HG02970 (cell line): ENCODE measurements around the gene TNFSF8.

ENCODE experiments used
- ATAC-seq: cut with Tn5 transposase; IDR thresholded peaks from one replicate; pipeline ENCODE4 v1.9.1; 2021; ENCODE audit warnings: mild to moderate bottlenecking, moderate library complexity, moderate number of reproducible peaks; ENCODE audit not compliant: unreplicated experiment, low FRiP score

The TNFSF8 gene

DNA sequence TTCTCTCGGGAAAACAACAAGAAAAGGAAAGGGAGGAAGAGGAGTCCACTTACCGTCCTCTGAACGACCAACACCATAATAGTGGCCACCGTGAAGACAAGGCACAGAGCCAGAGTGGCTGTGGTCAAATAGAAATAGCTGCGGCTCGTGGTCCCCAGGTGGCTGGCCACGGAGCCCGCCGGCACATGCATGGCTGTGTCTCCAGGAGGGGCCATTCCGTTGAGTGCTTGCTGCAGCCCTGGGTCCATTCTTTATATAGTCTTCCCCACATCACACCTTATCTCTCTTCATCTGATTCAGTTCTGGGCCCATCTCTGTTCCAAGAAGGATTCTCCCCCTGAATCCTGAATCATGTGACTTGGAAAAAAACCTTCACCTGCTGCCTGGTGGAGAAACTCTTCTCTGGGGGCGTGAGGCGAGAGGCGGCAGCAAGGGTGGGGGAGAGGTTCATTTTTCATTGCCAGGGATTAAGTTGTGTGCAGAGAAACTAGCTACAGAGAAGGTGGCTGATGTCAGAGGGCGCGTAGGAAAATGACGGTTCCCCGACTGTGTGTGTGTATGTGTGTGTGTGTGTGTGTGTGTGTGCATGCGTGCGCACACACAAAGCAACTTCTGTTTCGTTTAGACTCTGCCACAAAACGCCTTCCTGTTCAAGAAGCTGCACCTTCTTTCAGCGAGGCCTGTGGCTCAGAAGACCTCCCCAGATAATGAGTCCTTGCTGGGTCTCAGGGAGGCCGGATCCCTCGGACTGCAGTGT lies at the start of gene TNFSF8:
TSS of gene TNFSF8 (minus strand) at position 536 of the 757 bp plus-strand sequence. CDS start at position 248, 288 bp downstream.
- ATAC-seq = no peak

DNA sequence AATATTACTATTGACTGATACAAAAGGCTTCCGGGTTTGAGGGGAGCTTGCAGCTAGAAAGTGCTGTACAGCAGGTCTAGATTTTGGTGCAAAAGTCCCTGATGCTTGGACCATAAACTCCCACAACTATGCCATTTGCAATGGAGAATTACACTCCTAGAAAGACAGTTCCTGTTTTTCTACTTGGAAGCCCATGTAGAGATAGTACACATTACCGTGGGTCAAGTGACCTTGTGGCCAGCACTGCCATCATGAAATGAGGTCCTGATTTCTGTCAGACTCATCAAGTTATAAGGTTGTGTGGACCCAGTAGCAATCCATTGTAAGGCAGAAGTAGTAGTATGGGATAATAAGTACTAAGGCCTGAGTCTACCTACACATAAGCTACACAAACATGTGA lies 42.8 kb upstream of the TNFSF8 start:
- no peak for ATAC-seq

DNA sequence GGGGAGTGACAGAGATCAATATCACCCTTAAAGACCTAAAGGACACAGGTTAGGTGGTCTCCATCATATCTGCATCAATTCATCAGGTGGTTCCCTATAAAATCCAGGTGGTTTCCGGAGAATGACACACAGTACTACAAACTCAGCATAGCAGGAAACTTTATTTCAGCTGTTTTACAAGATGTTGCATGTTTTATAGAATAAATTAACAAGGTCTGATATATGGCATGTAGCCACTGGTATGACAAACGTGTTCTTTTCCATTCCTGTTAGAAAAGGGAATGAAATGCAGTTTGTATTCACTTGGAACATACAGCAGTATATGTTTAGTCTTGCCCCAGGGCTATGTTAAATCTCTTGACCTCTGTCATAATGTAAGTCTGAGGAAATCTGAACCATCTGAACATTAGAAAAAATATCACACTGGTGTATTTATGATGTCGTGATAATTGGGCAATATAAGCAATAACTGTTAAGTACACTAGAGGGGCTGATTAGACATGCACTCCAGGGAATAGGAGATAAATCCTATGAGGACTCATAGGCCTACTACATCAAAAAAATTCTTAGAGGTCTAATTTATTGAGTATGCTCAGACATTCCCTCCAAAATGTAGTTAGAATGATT lies 42.2 kb upstream of the TNFSF8 start:
- ATAC-seq = no peak

GRCh38 chr9:114969269-114969668 lies 38.9 kb upstream of the TNFSF8 start:
- no peak for ATAC-seq

- ATAC-seq = no peak
Measured at GRCh38 chr9:114968671-114969070, 38.3 kb upstream of the TNFSF8 start.

DNA sequence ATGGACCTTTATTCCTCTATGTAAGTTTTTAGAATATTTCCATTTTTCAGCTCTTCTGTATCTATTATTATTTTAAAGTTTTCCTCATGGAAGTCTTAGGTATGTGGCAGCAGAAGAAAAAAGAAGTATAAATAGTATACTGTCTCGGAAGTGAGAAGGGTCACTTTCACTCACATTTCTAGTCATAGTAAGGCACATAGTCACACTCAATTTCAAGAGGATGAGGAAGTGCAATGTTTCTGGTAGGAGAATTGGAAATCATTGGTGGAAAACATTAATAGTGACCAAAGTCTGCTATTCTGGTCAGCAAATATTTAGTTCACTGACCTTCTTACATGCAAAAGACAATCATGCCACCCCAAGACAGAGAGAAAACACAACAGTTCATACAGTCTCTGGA lies 35.2 kb upstream of the TNFSF8 start:
- ATAC-seq = no peak

- ATAC-seq = no peak
Measured at GRCh38 chr9:114962809-114963208, 32.4 kb upstream of the TNFSF8 start.

DNA sequence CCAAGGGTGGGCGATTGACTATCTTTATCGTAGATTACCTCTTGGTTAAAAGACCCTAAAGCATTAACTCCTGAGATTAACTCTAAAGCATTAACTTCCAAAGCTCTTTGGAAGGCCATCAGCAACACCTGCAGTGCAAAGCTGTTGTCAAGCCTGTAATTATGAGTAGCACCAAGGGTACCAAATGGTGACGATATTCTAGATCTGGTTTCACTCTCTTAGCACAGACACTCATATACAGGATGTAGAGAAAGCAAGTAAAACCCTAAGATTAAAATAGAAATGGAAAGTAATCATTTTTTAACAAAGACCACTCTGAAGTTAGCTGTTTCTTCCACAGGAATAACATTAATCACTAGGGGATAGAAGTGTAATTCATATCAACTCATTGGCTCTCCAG lies 29.9 kb upstream of the TNFSF8 start:
- no peak for ATAC-seq

DNA sequence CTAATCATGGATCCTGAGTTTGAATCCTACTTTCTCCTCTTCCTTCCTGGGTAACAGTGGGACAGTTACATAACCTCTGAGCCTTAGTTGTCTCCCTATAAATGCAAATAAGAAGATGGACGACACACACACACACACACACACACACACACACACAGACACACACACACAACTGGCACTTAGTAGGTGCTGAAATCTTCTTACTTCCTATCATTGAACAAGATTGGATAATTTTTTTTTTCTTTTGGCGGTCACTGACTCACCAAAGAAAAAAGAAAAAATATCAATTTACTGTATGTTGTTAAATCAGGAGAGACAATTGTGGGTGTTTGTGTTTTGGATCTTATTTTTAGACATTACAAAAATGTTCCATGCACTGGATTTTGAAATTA lies 28.4 kb upstream of the TNFSF8 start:
- no peak for ATAC-seq

GRCh38 chr9:114958021-114958843 lies 27.8 kb upstream of the TNFSF8 start:
- no peak for ATAC-seq

GRCh38 chr9:114957558-114957957 lies 27.2 kb upstream of the TNFSF8 start:
- ATAC-seq = no peak

GRCh38 chr9:114954956-114955582 lies 24.7 kb upstream of the TNFSF8 start:
- ATAC-seq = no peak

DNA sequence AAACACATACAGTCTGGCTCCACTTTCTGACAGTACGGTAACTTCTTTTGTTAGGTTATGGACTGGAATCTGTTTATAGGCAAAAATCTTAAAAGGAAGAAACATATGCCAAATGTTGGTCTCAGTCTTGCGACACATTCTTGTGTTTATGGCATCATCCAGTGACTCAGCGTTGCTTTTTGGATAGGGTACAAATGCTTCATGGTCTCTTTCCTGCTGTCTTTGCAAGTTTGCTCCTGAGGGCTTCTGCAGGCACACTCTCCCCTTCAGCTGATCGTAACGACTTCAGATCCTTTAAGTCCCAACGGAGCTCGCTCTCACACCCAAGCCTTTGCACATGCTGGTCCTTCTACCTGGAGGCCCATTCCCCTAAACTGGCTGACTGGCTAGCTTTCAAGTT lies 23.6 kb upstream of the TNFSF8 start:
- no peak for ATAC-seq

GRCh38 chr9:114953046-114953445 lies 22.7 kb upstream of the TNFSF8 start:
- ATAC-seq = no peak

DNA sequence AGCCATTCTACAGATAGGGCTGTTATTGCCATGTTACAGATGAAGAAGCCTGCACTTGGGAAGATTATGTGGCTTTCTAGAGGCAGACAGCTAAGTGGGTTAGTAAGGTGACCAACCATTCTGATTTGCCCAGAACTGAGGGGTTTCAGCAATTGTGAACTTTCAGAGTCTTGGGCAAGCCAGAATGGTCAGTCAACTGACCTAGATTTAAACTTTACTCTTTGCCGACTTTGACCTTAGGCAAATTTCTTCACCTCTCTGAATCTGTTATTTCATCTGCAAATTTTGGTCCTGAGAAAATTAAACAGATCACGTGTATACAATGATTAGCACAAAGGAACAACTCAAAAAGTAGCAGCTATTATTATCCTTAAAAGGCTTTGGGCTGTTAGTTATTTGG lies 20.4 kb upstream of the TNFSF8 start:
- no peak for ATAC-seq

DNA sequence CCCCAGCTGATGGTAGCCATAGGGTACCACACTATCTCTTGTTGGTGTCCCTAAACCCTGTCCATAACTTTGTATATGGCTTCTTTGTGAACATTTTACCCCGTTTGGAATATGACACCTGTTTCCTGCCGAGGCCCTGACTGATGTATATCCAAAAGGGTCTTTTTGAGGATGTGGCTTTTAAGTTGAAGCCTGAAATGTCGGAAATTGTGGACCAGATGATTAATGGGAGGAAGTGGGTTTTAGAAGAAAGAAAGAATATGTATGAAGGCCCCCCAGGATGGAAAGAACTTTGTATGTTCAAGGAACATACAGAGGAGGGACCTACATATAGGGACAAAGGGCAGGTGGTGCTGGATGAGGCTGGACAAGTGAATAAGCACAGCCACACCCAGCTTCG lies 16.7 kb upstream of the TNFSF8 start:
- no peak for ATAC-seq

GRCh38 chr9:114945616-114946412 lies 15.4 kb upstream of the TNFSF8 start:
- ATAC-seq = no peak

GRCh38 chr9:114941376-114941775 lies 11.0 kb upstream of the TNFSF8 start:
- ATAC-seq = no peak

- ATAC-seq = no peak
Measured at GRCh38 chr9:114938687-114939575, 8.5 kb upstream of the TNFSF8 start.
